K562 (cell line): ENCODE data around the gene MRPL52. TPM values are rescaled to one million over a fixed set of nuclear protein-coding genes. Genes with fewer than 3 reads are reported as not detected.

ENCODE experiments used
- ATF3 ChIP-seq, 2 experiments: fragments of 450-650 bp in 1 of 2; sonication (generic) in 1 of 2; formaldehyde crosslinking in 1 of 2; IDR thresholded peaks in 1 of 2; conservative IDR thresholded peaks in 1 of 2; 2 replicates each; pipeline versions ENCODE4 v1.6.1 to v1.8.1; 2016 to 2023; ENCODE audit warnings: mild to moderate bottlenecking in 2 of 2, moderate library complexity in 2 of 2, inconsistent platforms in 1 of 2, missing genetic modification reagents in 1 of 2
- ATF7 ChIP-seq: fragments of 450-650 bp; IDR thresholded peaks from 2 replicates; pipeline ENCODE4 v1.7.1; 2014; ENCODE audit warnings: mild to moderate bottlenecking, moderate library complexity
- CC2D1A ChIP-seq: fragments of 450-650 bp; IDR thresholded peaks from 2 replicates; pipeline ENCODE4 v1.6.1; 2017; ENCODE audit warnings: mild to moderate bottlenecking
- CEBPG ChIP-seq, 3 experiments: fragments of 200-800 bp in 1 of 3; sonication (Bioruptor generic) in 1 of 3; sonication (generic) in 1 of 3; formaldehyde crosslinking in 1 of 3; IDR thresholded peaks in 2 of 3; conservative IDR thresholded peaks in 1 of 3; 2 replicates each; pipeline versions ENCODE4 v1.6.1 to v1.8.0; 2016 to 2022; ENCODE audit warnings: missing compliant biosample characterization in 2 of 3, missing genetic modification characterization in 2 of 3, mild to moderate bottlenecking in 1 of 3, missing genetic modification reagents in 1 of 3
- EGR1 ChIP-seq: fragments of 450-650 bp; conservative IDR thresholded peaks from 2 replicates; pipeline ENCODE4 v1.6.1; 2017; ENCODE audit warnings: mild to moderate bottlenecking
- EP400 ChIP-seq: fragments of 450-650 bp; IDR thresholded peaks from 2 replicates; pipeline ENCODE4 v1.6.1; 2017; ENCODE audit warnings: antibody characterized with exemption, mild to moderate bottlenecking, moderate library complexity
- JUND ChIP-seq, 2 experiments: IDR thresholded peaks; 2 replicates in 1 of 2; 3 replicates in 1 of 2; pipeline ENCODE4 v1.6.1; 2011; ENCODE audit warnings: borderline replicate concordance in 2 of 2, low read depth in 2 of 2, low read length in 2 of 2, improper control_type of control experiment in 1 of 2, missing biosample characterization in 1 of 2, missing genetic modification characterization in 1 of 2, missing genetic modification reagents in 1 of 2
- MTA1 ChIP-seq: fragments of 450-650 bp; IDR thresholded peaks from 2 replicates; pipeline ENCODE4 v1.6.1; 2017; ENCODE audit warnings: borderline replicate concordance
- MYC ChIP-seq, 2 experiments: fragments of 250-450 bp in 1 of 2; sonication (Bioruptor Pico) in 1 of 2; IDR thresholded peaks; 2 replicates each; pipeline versions ENCODE4 v1.5.1 to v1.6.1; 2012 to 2021; ENCODE audit warnings: low read depth in 2 of 2, borderline replicate concordance in 1 of 2, improper control_type of control experiment in 1 of 2, low read length in 1 of 2, mild to moderate bottlenecking in 1 of 2, moderate library complexity in 1 of 2
- POLR2G ChIP-seq: fragments of 200-400 bp; formaldehyde crosslinking; IDR thresholded peaks from 2 replicates; pipeline ENCODE4 v1.6.1; 2017; ENCODE audit warnings: low read depth, mild to moderate bottlenecking, antibody characterized with exemption, low read length, moderate library complexity
- RAD21 ChIP-seq, 2 experiments: fragments of 250-450 bp in 1 of 2; fragments of 450-650 bp in 1 of 2; sonication (Bioruptor Pico) in 1 of 2; formaldehyde crosslinking in 1 of 2; IDR thresholded peaks in 1 of 2; conservative IDR thresholded peaks in 1 of 2; 2 replicates each; pipeline versions ENCODE4 v1.4.0 to v1.8.0; 2020 to 2022; ENCODE audit warnings: mild to moderate bottlenecking in 2 of 2, moderate library complexity in 1 of 2
- RBFOX2 ChIP-seq: fragments of 200-400 bp; formaldehyde crosslinking; IDR thresholded peaks from 2 replicates; pipeline ENCODE4 v1.6.1; 2017; ENCODE audit warnings: low read depth, mild to moderate bottlenecking, low read length, moderate library complexity
- REST ChIP-seq, 2 experiments: fragments of 450-650 bp; formaldehyde crosslinking in 1 of 2; IDR thresholded peaks; 2 replicates each; pipeline versions ENCODE4 v1.4.0 to v1.6.1; 2014 to 2020; ENCODE audit warnings: mild to moderate bottlenecking in 2 of 2, borderline replicate concordance in 1 of 2, low read depth in 1 of 2
- SMARCA4 ChIP-seq: fragments of 450-650 bp; IDR thresholded peaks from 2 replicates; pipeline ENCODE4 v1.6.1; 2016
- WHSC1 ChIP-seq: IDR thresholded peaks from one replicate; pipeline ENCODE4 v1.6.1; 2012; ENCODE audit warnings: low read length, control low read depth, inconsistent platforms
- ZNF124 ChIP-seq: sonication (generic); formaldehyde crosslinking; IDR thresholded peaks from 2 replicates; pipeline ENCODE4 v1.8.1; 2022; ENCODE audit warnings: missing genetic modification reagents
- ZSCAN32 ChIP-seq: fragments of 450-650 bp; formaldehyde crosslinking; IDR thresholded peaks from 2 replicates; pipeline ENCODE4 v1.4.0; 2020; ENCODE audit warnings: mild to moderate bottlenecking, moderate library complexity
- polyA plus RNA-seq, 8 experiments: library from polyadenylated mRNA; depleted of rRNA in 4 of 8; stranded (reverse) in 5 of 8; unstranded in 3 of 8; fragments of >200 nt; fragmentation: Nextera tagmentation in 2 of 8; fragmentation: Illumina TruSeq in 1 of 8; extraction: Ambion mirVana in 2 of 8; extraction: Trizol in 1 of 8; gene quantifications; 2 replicates each; pipeline versions ENCODE4 v1.2.1 to v1.2.3, GENCODE V29; 2011 to 2014; ENCODE audit warnings: inconsistent platforms in 1 of 8, missing spikeins in 1 of 8
- total RNA-seq, 7 experiments: library from RNA; depleted of rRNA in 6 of 7; stranded (reverse); fragments of >200 nt in 6 of 7; fragmentation: Illumina TruSeq in 2 of 7; extraction: Trizol in 2 of 7; gene quantifications; 2 replicates each; pipeline versions ENCODE4 v1.2.1 to v1.2.3, GENCODE V29; 2011 to 2021; ENCODE audit warnings: low replicate concordance in 1 of 7

The MRPL52 gene
- total and polyA plus RNA-seq, 9 of the 15 experiments (the other 6 are each of a cell fraction or from before 2014, with no cell fraction given): 56.5 to 213 (median 168) TPM

GRCh38 chr14:22822571-22823098, 7.1 kb upstream of the MRPL52 start (continued):
- TF ChIP-seq MYC (IDR thresholded peaks at IDR 0.05; ENCODE audit: low read depth, low read length): peak; percentile 46; the same call in 1 of the 2 replicates
- TF ChIP-seq MYC (CRISPR knock-in tag; IDR thresholded peaks at IDR 0.05; ENCODE audit: borderline replicate concordance, low read depth): no peak
- no peak for TF ChIP-seq ZNF124 (CRISPR knock-in tag)
- 0 out of 2 replicates have a peak, but pooled peaks have one; percentile 8 for TF ChIP-seq EGR1
- peak; percentile 78 for TF ChIP-seq CC2D1A
- peak; percentile 64 for TF ChIP-seq EP400
- no peak for TF ChIP-seq MTA1
- peak; percentile 43; the same call in 1 of the 2 replicates for TF ChIP-seq RBFOX2
- no peak for TF ChIP-seq SMARCA4
- peak; percentile 39; the same call in 1 of the 2 replicates for TF ChIP-seq ATF7
- 0 out of 2 replicates have a peak, but pooled peaks have one; percentile 27 for TF ChIP-seq POLR2G
- TF ChIP-seq ZSCAN32 (CRISPR knock-in tag): peak; percentile 84
- TF ChIP-seq WHSC1: no peak
- TF ChIP-seq REST (IDR thresholded peaks at IDR 0.05; ENCODE audit: borderline replicate concordance): peak; percentile 92
- TF ChIP-seq REST (CRISPR knock-in tag; IDR thresholded peaks at IDR 0.05; ENCODE audit: low read depth): no peak
- TF ChIP-seq JUND (IDR thresholded peaks at IDR 0.05; ENCODE audit: borderline replicate concordance, low read depth, low read length): peak; percentile 60
- peak; percentile 36; the same call in 1 of the 3 replicates for TF ChIP-seq JUND (tag; IDR thresholded peaks at IDR 0.05; ENCODE audit: borderline replicate concordance, low read depth, low read length)
- TF ChIP-seq ATF3 (IDR thresholded peaks at IDR 0.05): peak; percentile 88
- peak; percentile 36; the same call in 1 of the 2 replicates for TF ChIP-seq ATF3 (CRISPR knock-in tag; conservative IDR thresholded peaks at IDR 0.05)
- peak; percentile 92 to 94 for TF ChIP-seq RAD21 (CRISPR knock-in tag; conservative IDR thresholded peaks at IDR 0.05 in 1 of 2, IDR thresholded peaks at IDR 0.05 in 1 of 2)
- peak; percentile 85 for TF ChIP-seq CEBPG (CRISPR knock-in tag; IDR thresholded peaks at IDR 0.05)
- peak in 1 of 2 experiments; percentile 80; a peak in 2 of 4 replicates for TF ChIP-seq CEBPG (tag; conservative IDR thresholded peaks at IDR 0.05 in 1 of 2, IDR thresholded peaks at IDR 0.05 in 1 of 2)
